Stimulated activated CD4-positive, alpha-beta T cell treated with anti-CD3 and anti-CD28 coated beads, Interleukin-1b, Interleukin-23, amount 100 ng/mL, for 4 hours (primary cell): Measurements from ENCODE around the gene VSTM4.

Experiments
- DNase-seq, 2 donors: peaks; one replicate each; pipeline ENCODE4 v3.0.0-alpha.2; 2020; ENCODE audit warnings: low read depth in 2 of 2

VSTM4 gene

DNA sequence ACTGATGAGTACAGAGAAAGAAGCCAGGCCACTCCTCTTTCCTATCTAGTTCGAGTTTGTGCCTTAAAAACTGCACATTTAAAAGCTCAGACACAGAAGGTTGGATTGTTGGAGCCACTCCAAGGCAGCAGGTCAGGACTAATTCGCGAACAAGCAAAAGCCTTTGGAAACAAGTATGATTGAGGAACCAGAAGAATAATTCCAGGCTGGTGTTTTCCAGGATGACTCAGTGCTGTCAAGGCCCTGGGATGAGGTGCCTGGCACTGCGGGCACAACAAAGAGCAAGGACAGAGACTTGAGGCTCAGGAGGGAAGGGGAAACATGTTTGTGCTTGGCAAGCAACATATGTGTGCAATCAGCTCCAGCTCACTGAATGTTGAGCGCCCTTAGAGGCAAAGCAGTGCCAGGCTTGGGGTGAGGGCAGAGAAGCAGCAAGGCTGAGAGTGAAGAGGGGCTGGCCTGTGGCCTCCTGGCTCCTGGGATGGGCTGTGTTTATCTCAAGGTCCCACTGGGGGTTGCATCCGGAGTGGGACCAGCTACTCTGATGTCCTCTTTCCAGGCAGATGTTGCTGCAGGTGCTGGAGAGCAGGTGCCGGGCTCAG, 44.1 kb downstream of the VSTM4 start:
- no peak for DNase-seq

DNA sequence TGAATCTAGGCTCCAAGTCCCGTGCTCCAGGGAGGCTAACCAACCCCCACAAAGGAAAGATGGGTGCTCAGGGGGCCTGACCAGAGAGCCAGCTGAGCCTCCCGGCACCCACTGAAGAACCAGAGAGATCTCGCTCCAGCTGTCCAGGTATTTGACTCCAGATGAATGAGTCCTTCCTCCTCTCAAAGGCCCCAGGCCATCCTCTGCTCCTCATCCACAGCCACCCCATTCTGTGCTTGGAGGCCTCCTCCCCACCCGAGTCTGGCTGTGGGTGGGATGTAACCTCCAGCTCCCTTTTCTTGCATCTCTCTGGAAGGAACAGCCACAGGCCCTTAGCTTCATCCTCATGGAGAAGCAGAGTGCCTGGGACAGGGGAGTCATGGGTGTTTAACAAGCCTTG, 44.6 kb downstream of the VSTM4 start:
- no peak for DNase-seq

DNA sequence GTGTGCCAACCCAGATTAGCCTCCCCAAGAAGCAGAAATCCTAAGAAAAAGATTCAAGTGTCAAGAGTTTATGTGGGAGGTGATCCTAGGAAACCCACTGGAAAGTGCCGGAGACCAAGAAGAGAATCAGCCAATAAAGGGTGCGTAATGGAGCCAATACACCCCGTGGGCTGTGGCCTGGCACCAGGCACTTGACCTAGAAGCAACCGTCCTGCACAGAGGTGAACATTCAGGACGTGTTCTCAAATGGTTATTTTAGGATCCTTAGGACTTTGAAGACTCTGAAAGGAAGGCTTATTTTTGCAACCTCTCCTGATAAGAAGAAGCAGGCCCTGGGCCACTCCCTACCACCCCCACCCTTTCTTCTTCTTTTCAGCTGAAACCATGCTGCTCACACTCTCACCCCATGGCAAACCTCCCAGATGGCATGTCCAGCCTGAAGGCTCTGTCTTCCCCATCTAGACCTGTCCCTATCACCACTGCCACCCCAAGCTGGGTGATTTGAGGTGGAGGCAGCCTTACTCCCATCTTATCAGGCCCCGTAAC, 46.6 kb downstream of the VSTM4 start:
- no peak for DNase-seq

DNA sequence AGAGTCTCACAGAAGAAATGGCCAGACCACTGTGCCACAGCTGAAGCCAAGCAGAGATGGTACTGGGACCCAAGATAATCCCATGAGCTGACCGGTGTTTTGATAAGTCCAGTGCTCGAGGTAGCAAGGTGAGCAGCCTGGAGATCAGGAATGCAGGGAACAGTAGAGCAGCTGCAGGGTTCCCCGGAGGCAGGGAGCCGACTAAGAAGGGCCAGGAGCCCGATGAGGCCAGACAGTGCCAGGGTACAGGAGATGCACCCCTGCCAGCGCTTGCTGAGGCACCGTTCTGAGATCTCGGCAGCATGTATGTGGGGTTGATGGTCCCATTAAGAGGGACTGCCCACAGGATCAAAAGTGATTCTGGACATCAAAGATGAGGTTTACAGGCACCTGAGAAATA, 47.1 kb downstream of the VSTM4 start:
- DNase-seq, result no peak

DNA sequence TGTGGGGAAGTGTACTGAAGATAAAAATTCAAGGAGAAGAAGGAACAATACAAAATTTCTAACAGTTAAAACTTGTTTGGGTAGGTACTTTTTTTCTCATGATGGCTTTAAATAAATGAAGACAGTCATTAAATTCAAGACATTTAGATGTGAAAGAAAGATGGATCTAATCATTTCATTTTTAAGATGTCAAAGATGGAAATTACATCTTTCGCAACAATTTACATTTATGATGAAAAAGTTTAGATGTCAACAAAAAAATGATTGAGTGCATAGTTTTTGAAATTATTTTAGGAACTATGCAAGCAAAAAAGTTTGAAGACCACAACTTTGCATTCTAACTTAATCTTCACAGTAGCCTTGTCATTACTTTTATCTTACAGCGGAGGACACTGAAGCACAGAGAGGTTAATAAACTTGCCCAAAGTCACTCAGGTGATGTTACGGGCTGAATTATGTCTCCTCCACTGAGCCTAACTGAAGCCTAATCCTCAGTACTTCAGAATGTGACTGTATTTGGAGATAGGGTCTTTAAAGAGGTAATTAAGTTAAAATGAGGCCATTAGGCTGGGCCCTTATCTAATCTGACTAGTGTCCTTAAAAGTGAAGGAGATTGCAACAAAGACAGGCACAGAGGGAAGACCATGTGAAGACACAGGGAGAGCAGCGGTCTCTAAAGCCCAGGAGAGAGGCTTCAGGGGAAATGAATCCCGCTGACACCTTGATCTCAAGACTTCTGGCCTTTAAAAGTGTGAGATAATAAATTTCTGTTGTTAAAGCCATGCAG, 48.2 kb downstream of the VSTM4 start:
- DNase-seq, result no peak

DNA sequence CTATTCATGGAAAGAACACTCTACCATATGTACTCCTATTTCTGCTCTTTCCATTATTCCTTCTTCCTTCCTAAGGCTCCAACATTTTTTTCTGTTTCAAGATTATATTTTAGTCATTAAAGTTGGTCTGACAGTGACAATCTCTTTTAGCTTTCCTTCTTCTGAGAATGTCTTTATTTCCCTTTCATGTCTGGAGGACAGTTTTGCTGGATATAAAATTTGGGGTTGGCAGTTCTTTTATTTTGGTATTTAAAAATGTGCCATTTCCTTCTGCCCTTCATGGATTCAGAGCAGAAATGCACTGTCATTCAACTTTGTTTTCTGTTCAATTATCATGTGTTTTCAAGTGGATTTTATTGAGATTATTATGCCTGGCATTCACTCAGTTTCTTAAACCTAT, 53.1 kb downstream of the VSTM4 start:
- no peak for DNase-seq

DNA sequence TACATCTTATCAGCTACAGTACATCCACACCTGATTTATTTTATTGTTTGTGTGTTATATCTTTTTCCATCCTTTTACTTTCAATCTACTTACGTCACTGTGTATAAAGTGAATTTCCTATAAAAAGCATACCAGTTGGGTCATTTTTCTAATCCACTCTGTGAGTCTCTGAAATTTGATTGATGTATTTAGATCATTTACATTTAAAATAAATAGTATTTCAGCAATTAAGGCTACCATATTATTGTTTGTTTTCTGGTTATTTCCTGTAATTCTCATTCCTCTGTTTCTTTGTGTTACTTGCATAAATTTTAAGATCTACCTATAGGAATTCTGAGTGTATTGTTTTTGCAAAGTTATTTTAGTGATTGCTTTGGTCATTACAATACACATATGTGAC, 53.7 kb downstream of the VSTM4 start:
- DNase-seq, result no peak

DNA sequence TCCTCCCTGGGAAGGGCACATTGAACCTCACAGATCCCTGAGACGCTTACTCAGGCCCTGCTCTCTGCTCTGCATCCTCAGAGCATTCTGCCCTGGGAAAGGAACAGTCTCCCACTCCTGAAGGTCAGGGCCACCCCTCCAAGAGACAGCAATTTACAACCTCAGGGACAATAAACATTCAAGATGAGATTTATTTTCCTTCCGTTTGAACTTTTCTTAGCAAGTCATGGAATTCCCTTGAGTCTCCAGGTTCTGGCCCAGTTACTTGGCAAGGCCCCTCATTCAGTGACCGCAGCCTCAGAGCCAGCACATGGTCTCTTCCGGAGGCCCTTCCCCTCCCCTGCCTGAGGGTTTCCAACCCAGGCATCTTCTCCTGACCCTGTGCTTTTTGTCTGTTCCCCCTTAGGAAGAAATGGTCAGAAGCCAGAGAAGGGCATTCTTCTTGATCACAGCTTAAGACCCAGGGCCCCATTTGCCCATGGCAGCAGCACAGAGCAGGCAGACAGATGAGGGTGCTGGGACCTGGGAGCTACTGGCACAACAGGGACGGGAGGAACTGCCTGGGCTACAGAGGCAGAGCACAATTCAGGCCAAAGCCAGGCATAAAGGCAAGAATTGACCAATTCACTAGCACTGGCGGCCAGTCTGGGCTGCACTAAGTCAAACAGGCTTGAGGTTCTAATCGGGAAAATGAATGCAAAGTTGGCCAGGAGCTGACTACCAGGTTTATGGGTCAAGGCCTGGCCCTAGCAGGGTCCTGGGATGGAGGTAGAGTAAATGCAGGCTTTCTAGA, 56.7 kb downstream of the VSTM4 start:
- DNase-seq, result no peak

- DNase-seq, result no peak
Observed at GRCh38 chr10:49057231-49057880, 58.0 kb downstream of the VSTM4 start.

DNA sequence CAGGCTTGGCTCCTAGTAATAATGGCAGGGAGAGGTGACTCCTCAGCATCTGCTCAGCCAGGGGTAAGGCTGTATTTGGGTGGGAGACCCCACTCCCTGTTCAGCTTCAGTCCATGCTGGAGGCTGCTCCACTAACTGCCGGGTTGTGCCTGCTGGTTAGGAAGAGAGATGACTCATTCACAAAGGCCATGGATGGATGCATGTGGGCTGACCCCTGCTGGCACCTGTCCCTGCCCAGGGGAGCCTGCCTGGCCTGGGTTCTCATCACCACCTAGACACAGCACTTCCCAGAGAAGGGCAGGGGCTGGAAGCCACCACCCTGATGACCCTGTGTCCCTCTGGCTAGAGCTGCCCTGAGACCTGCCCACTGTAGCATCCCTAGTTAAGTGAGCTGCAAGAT, 59.0 kb downstream of the VSTM4 start:
- no peak for DNase-seq

- no peak for DNase-seq
Observed at GRCh38 chr10:49055221-49055849, 60.0 kb downstream of the VSTM4 start.

- no peak for DNase-seq
Observed at GRCh38 chr10:49054753-49055152, 60.6 kb downstream of the VSTM4 start.

- DNase-seq, result no peak
Observed at GRCh38 chr10:49053998-49054692, 61.2 kb downstream of the VSTM4 start.

DNA sequence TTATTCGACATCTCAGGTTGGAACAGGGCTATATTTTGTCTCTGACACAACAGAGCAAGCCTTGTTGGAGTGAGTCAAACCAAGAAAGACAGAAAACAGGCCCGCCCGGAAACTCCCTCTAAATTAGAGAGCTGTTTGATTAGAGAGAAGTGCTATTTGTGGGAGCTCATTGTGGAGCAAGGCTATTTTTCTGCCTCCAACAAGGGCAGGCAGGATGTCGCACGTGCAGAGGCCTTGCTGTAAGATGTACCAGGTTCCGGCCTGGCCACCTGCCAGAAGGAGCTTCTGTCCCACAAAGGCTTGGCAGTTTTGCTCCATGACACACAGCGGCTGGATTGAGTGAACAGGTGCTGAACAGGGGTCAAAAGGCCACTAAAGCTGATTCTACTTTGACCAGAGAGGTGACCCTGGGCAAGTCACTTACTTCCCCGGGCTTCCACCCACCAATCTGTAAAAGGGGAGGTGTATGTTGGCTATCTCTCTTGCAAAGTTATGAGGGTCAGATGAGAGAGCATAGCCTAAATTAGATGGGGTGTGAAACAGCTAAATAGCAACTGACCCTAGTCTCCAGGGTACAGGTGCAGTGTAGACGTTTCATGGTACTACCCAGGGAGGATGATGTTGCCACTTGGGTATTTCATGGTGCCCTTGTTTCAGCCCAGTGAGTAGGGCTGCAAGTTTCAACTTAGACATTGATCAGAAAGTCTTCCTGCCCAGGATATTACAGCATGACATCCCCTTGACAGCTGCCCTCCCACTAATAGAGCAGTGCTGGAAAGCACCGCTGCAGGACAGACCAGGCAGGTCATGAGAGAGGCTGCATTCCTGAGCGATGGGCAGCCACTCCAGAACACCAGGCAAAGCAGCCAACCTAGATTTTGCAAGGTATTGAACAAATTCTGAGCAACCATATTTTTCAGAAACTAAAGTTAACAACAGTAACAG, 62.0 kb downstream of the VSTM4 start:
- no peak for DNase-seq

- DNase-seq, result no peak
Observed at GRCh38 chr10:49052069-49052468, 63.3 kb downstream of the VSTM4 start.

- no peak for DNase-seq
Observed at GRCh38 chr10:49050906-49051305, 64.4 kb downstream of the VSTM4 start.

DNA sequence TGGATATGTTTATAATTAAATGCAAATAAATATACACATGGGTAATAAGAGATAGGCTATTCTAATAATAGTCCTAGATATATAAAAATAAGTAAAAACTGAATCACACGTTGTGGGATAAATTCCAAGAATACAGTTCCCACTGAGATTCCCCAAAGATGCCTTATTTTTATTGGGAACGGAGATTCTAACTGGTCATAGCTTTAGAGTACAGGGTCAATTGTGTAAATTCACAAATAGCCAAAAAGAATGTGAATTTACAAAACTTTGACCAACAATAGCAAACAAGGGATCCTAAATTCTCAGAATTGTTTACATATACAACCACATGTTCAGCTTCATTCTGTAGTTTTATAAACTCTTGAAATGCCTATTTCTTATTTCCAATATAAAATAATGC, 65.0 kb downstream of the VSTM4 start:
- no peak for DNase-seq

DNA sequence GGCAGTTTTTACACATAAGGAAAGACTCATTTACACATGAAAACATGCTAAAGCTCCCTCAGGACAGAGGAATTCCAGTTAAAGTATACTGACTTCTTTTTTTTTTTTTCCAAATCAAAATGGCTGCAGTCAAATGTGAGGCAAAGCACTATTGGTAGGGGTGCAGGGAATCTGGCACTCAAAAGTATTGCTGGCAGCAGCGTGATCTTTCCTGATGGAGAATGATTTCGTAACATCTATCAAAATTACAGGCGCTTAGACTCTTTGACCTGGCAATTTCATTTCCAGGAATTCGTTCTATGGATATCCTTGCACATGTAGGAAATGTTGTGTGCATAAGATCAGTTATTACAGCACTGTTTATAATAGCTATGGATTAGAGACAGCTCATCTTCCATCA, 65.7 kb downstream of the VSTM4 start:
- DNase-seq, result no peak

GRCh38 chr10:49047128-49047639, 68.1 kb downstream of the VSTM4 start:
- DNase-seq, result no peak
